IMR-90 (cell line): ENCODE data around the gene TBC1D22A.

Source experiments
- CEBPB ChIP-seq: IDR thresholded peaks from 2 replicates; pipeline ENCODE4 v1.6.1; 2012; ENCODE audit warnings: low read depth, low read length, improper control_type of control experiment
- CTCF ChIP-seq: conservative IDR thresholded peaks from 2 replicates; pipeline ENCODE4 v1.5.1; 2012; ENCODE audit warnings: mild to moderate bottlenecking, low read depth, low read length, improper control_type of control experiment
- ELK1 ChIP-seq: fragments of 150-350 bp; IDR thresholded peaks from 2 replicates; pipeline ENCODE4 v1.6.1; 2016; ENCODE audit warnings: low read depth, mild to moderate bottlenecking, low read length, moderate library complexity, borderline replicate concordance
- MAFK ChIP-seq: IDR thresholded peaks from 2 replicates; pipeline ENCODE4 v1.6.1; 2012; ENCODE audit warnings: low read depth, low read length, improper control_type of control experiment
- NFE2L2 ChIP-seq: fragments of 150-350 bp; IDR thresholded peaks from 2 replicates; pipeline ENCODE4 v1.6.1; 2016; ENCODE audit warnings: low read depth, mild to moderate bottlenecking, low read length
- POLR2A ChIP-seq: IDR thresholded peaks from 2 replicates; pipeline ENCODE4 v1.6.1; 2012; ENCODE audit warnings: mild to moderate bottlenecking, low read depth, low read length
- RAD21 ChIP-seq: IDR thresholded peaks from 2 replicates; pipeline ENCODE4 v1.6.1; 2012; ENCODE audit warnings: low read length, improper control_type of control experiment
- RFX5 ChIP-seq: IDR thresholded peaks from 2 replicates; pipeline ENCODE4 v1.8.0; 2012; ENCODE audit warnings: low read depth, mild to moderate bottlenecking, low read length, moderate library complexity
- SMC3 ChIP-seq: fragments of 150-350 bp; IDR thresholded peaks from 2 replicates; pipeline ENCODE4 v1.6.1; 2016; ENCODE audit warnings: low read depth, mild to moderate bottlenecking, antibody characterized with exemption, low read length, moderate library complexity
- USF2 ChIP-seq: fragments of 150-350 bp; IDR thresholded peaks from 2 replicates; pipeline ENCODE4 v1.6.1; 2017; ENCODE audit warnings: mild to moderate bottlenecking, antibody characterized with exemption, low read length, low read depth

- TF ChIP-seq MAFK (no peak), CTCF (no peak), RAD21 (no peak), POLR2A (no peak), SMC3 (no peak), RFX5 (no peak), CEBPB (no peak), ELK1 (no peak), USF2 (no peak), NFE2L2 (no peak)
Measured at GRCh38 chr22:46959369-46959768, 196.9 kb downstream of the TBC1D22A start.
